ENCODE results near the gene TRAPPC10. TPM values are rescaled to one million over a fixed set of nuclear protein-coding genes. Genes with fewer than 3 reads are reported as not detected.
A peak's percentile ranks its signal among the peaks of the same experiment; 100 is the strongest.

TRAPPC10 gene
- total RNA-seq, 1 experiment from 2014 or later, result 31.5 TPM

DNA sequence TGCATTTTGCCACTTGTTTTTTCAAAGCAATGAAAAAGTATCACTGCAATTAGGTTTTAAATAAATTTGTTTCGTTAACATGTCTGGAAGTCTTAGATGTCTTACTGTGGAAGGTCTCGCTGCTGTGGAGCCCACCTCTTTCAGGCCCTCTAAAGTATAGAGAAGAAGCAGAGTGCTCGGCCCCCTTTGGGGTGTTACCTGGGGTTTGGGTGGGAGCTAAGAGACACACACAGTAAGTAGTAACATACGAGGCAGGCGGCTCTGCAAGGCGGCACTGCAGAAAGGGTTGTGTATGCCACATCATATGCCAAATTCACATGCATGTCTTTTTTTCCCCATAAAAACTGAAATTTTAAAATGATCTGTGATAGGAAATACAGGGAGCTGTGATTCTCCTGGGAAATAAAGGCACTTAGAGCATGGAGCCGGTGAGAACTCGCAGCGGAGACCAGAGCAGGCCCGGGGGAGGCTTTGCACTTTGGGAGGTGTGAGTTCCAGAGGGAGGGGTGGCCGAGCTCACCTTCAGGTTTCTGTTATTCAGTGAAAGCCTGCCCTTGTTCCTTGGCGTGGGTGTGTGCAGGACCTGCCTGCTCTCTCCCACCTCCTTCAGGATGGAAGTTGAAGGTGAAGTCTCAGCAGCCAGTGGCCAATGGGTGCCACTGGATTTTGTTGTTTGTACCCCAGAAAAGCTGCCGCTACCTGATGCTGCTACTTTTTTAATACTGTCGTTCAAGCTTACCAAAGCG lies 59.4 kb downstream of the TRAPPC10 start:
- CTCF ChIA-PET, result no interaction called here
- ATAC-seq (peak; percentile 87), DNase-seq (ENCODE audit: low read depth, low spot score) (no peak)
- Histone ChIP-seq H3K4me1 (ENCODE audit: control insufficient read depth in 1 of 2, insufficient read depth in 2 of 2, low read length in 2 of 2) (no peaks in the 10 kb centered on the region), H3K79me2 (ENCODE audit: insufficient read depth, low read length) (peaks cover 25% of the 10 kb centered on the region), H3K9ac (ENCODE audit: low read length) (no peak overlapping the region), H4K20me1 (ENCODE audit: insufficient read depth) (0 out of 2 replicates have a peak, but pooled peaks cover 3% of the 10 kb centered on the region), H3K4me2 (ENCODE audit: low read length) (no peak overlapping the region), H3K36me3 (ENCODE audit: control insufficient read depth in 1 of 2, insufficient read depth in 2 of 2, low read length in 2 of 2) (peaks cover 2 to 13% of the 10 kb centered on the region in 2 experiments; a peak in 2 of 4 replicates), H3K4me3 (replicated peaks in 1 of 2; ENCODE audit: low read depth in 1 of 2, low read length in 2 of 2) (no peak overlapping the region), H3K9me3 (ENCODE audit: control insufficient read depth in 1 of 2, insufficient read depth in 1 of 2, low read depth in 1 of 2, low read length in 2 of 2) (no peaks in the 10 kb centered on the region), H2AFZ (ENCODE audit: low read depth, low read length, poor library complexity, severe bottlenecking) (no peak overlapping the region), H3K27me3 (ENCODE audit: insufficient read depth, low read length) (no peaks in the 10 kb centered on the region), H3K9me2 (ENCODE audit: insufficient read depth) (no peaks in the 10 kb centered on the region), H3K27ac (ENCODE audit: low read depth, low read length) (no peak overlapping the region)
- intact Hi-C loops (cut with micrococcal nuclease), result no loop called here
- TF ChIP-seq POLR2A (IDR thresholded peaks at IDR 0.05; ENCODE audit: borderline replicate concordance, extremely low read depth, insufficient read depth, insufficient read length) (no peak), ZFX (IDR thresholded peaks at IDR 0.05) (no peak)
- TF ChIP-seq, protein P1, sequence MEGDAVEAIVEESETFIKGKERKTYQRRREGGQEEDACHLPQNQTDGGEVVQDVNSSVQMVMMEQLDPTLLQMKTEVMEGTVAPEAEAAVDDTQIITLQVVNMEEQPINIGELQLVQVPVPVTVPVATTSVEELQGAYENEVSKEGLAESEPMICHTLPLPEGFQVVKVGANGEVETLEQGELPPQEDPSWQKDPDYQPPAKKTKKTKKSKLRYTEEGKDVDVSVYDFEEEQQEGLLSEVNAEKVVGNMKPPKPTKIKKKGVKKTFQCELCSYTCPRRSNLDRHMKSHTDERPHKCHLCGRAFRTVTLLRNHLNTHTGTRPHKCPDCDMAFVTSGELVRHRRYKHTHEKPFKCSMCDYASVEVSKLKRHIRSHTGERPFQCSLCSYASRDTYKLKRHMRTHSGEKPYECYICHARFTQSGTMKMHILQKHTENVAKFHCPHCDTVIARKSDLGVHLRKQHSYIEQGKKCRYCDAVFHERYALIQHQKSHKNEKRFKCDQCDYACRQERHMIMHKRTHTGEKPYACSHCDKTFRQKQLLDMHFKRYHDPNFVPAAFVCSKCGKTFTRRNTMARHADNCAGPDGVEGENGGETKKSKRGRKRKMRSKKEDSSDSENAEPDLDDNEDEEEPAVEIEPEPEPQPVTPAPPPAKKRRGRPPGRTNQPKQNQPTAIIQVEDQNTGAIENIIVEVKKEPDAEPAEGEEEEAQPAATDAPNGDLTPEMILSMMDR (IDR thresholded peaks at IDR 0.05 in 2 of 3, conservative IDR thresholded peaks at IDR 0.05 in 1 of 3; ENCODE audit: borderline replicate concordance in 1 of 3, insufficient read depth in 1 of 3, low read depth in 2 of 3, low read length in 2 of 3), result peak in 2 of 3 experiments; percentile 21 to 33; a peak in 2 of 6 replicates
- TF ChIP-seq, protein P2, sequence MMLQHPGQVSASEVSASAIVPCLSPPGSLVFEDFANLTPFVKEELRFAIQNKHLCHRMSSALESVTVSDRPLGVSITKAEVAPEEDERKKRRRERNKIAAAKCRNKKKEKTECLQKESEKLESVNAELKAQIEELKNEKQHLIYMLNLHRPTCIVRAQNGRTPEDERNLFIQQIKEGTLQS (IDR thresholded peaks at IDR 0.05), result no peak
- POLR2A ChIA-PET, result no interaction called here
- RAD21 ChIA-PET (ENCODE audit: low non-redundant PET in 1 of 2, low total read pairs in 2 of 2, uncharacterized antibody in 2 of 2, unreplicated experiment in 2 of 2), result no interaction called here
- BruUV-seq (replicated peaks), result no TSS peak

DNA sequence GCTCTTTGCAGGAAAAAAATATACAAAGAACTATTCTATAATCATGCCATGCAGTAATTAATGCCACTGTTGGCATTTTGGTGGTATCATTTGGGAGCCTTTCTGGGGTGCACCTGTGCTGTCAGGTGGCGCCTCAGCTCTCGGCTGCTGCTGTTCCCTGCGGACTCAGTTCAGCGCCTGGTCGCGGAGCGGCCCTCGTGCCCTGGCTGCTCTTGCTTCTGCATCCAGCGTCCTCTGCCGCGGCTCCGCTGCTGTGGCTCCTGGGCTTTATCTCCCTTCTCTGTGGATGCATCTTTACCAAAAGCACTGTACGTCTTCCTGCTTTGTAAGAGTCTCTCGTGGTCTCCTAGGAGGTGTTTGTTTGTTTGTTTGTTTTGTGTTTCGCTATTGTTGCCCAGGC lies 60.0 kb downstream of the TRAPPC10 start:
- ChIA-PET RAD21 (ENCODE audit: low non-redundant PET in 1 of 2, low total read pairs in 2 of 2, uncharacterized antibody in 2 of 2, unreplicated experiment in 2 of 2) (no interaction called here), CTCF (no interaction called here), POLR2A (no interaction called here)
- Histone ChIP-seq H3K27me3 (ENCODE audit: insufficient read depth, low read length) (no peaks in the 10 kb centered on the region), H3K4me3 (replicated peaks in 1 of 2; ENCODE audit: low read depth in 1 of 2, low read length in 2 of 2) (no peak overlapping the region), H3K4me2 (ENCODE audit: low read length) (no peak overlapping the region), H3K27ac (ENCODE audit: low read depth, low read length) (no peak overlapping the region), H3K36me3 (ENCODE audit: control insufficient read depth in 1 of 2, insufficient read depth in 2 of 2, low read length in 2 of 2) (peaks cover 2 to 13% of the 10 kb centered on the region in 2 experiments; a peak in 2 of 4 replicates), H3K9ac (ENCODE audit: low read length) (no peak overlapping the region), H3K4me1 (ENCODE audit: control insufficient read depth in 1 of 2, insufficient read depth in 2 of 2, low read length in 2 of 2) (no peaks in the 10 kb centered on the region), H2AFZ (ENCODE audit: low read depth, low read length, poor library complexity, severe bottlenecking) (no peak overlapping the region), H4K20me1 (ENCODE audit: insufficient read depth) (0 out of 2 replicates have a peak, but pooled peaks cover 3% of the 10 kb centered on the region), H3K9me3 (ENCODE audit: control insufficient read depth in 1 of 2, insufficient read depth in 1 of 2, low read depth in 1 of 2, low read length in 2 of 2) (no peaks in the 10 kb centered on the region), H3K9me2 (ENCODE audit: insufficient read depth) (no peaks in the 10 kb centered on the region), H3K79me2 (ENCODE audit: insufficient read depth, low read length) (peaks cover 20% of the 10 kb centered on the region; the same call in 1 of the 2 replicates)
- TF ChIP-seq SRF (IDR thresholded peaks at IDR 0.05; ENCODE audit: low read depth) (no peak), RAD21 (IDR thresholded peaks at IDR 0.05; ENCODE audit: low read depth) (no peak), POLR2AphosphoS5 (IDR thresholded peaks at IDR 0.05; ENCODE audit: low read depth, low read length) (no peak)
- TF ChIP-seq, protein P1 (IDR thresholded peaks at IDR 0.05 in 2 of 3, conservative IDR thresholded peaks at IDR 0.05 in 1 of 3; ENCODE audit: borderline replicate concordance in 1 of 3, insufficient read depth in 1 of 3, low read depth in 2 of 3, low read length in 2 of 3), result 0 out of 6 replicates have a peak, but pooled peaks of 1 of the 3 experiments have one; percentile 1
- ATAC-seq (no peak), DNase-seq (ENCODE audit: low read depth, low spot score) (no peak)
- BruUV-seq (replicated peaks), result no TSS peak
- intact Hi-C loops (cut with micrococcal nuclease), result no loop called here
